H54 (cell line): ENCODE results near the gene CMTM3.
"Not testable (repeated sequence)": the region's sequence is repeated elsewhere in the genome, so short reads cannot be mapped to it uniquely, and the experiment has no call there.

Experiments
- DNase-seq: peaks from one replicate; pipeline ENCODE4 v3.0.0; 2011; ENCODE audit warnings: low spot score, mixed read lengths; ENCODE audit not compliant: insufficient read length
- FAIRE-seq: peaks from 3 replicates; lab custom pipeline; 2011; peaks lifted over from hg19 to GRCh38; lab: Jason Lieb, UNC
- POLR2A ChIP-seq: IDR thresholded peaks from 2 replicates; pipeline ENCODE4 v1.6.1; 2011; ENCODE audit warnings: low read depth, mild to moderate bottlenecking, low read length

The CMTM3 gene

GRCh38 chr16:66592814-66593213 lies 11.7 kb upstream of the CMTM3 start:
- no peak for FAIRE-seq
- TF ChIP-seq POLR2A = no peak
- DNase-seq = no peak

DNA sequence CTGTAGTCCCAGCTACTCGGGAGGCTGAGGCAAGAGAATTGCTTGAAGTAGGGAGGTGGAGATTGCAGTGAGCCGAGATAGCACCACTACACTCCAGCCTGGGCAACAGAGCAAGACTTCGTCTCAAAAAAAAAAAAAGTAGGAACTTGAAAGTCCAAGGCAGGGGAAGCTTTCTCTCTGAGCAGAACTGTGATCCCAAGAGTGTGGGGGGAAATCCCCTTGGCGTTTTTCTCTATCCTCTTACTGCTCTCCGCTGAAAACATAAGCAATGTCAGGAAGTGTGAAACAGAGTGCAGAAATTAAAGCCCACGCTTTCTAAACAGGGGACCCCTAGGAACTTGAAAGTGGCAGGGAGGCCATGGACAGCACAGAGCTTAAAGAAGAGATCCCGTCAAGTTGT lies 9.8 kb upstream of the CMTM3 start:
- FAIRE-seq (no peak), DNase-seq (no peak)
- TF ChIP-seq POLR2A = no peak

DNA sequence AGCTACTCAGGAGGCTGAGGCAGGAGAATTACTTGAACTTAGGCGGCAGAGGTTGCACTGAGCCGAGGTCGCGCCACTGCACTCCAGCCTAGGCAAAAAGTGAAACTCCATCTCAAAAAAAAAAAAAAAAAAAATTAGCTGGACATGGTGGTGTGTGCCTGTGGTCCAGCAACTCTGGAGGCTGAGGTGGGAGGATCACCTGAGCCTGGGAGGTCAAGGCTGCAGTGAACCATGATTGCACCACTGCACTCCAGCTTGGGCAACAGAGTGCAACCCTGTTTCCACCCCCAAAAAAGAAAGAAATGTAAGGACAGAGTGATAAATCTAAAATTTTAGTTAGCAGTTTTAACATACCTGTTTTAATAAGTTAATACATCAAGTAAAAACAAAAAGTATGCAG lies 7.9 kb upstream of the CMTM3 start:
- FAIRE-seq, DNase-seq: not testable (repeated sequence)

DNA sequence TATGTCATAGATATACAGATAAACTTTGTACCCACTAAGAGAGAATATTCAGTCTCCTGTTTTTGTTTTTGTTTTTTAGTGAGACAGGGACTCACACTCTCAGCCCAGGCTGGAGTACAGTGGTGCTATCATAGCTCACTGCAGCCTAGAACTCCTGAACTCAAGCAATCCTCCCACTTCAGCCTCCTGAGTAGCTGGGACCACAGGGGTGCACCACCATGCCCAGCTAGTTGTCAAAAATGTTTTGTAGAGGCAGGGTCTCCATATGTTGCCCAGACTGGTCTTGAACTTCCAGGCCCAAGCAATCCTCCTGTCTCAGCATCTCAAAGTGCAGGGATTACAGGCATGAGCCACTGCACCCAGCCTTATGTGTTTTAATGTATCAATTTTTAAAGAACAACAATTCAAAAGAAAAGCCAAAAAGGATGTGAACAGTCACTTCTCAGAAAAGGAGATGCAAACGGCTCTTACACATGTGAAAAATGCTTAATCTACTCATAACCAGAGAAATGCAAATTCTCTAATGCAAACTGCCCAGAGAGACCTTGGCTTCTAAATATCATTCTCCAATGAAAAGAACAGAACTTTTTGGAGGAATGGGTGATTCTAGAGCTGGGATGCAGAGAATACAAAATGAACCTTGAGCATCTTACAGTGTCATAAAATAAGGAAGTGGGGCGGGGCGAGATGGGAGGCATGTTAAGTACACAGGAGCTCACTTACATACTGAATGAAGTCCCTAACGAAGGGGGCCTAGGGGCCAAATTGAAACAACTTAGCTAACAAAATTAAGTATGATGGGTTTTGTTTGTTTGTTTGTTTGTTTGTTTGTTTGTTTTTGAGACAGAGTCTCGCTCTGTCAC lies 7.3 kb upstream of the CMTM3 start:
- TF ChIP-seq POLR2A = no peak
- no peak for FAIRE-seq
- no peak for DNase-seq

DNA sequence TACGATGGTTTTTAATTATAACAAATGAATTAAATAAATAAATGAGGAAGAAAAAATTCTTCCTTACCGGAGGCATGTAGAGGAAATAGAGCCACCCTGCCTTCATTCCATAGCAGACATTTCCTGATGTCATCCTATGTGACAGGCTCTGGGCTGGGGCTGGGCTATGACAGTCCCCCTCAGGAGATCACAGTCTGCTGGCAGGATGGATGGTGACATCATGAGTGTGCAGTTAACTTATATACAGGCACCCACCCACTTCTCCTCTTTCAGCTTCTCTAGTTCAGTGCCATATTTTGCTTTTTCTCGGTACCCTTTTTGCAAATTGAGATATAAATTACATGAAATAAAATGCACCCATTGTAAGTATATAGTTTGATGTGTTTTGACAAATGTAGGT lies 6.4 kb upstream of the CMTM3 start:
- FAIRE-seq (no peak), DNase-seq (no peak)

GRCh38 chr16:66599726-66600125 lies 4.8 kb upstream of the CMTM3 start:
- no peak for TF ChIP-seq POLR2A
- DNase-seq = no peak
- no peak for FAIRE-seq

More for the DNA sequence above, 6.4 kb upstream of the CMTM3 start:
- TF ChIP-seq POLR2A = no peak

DNA sequence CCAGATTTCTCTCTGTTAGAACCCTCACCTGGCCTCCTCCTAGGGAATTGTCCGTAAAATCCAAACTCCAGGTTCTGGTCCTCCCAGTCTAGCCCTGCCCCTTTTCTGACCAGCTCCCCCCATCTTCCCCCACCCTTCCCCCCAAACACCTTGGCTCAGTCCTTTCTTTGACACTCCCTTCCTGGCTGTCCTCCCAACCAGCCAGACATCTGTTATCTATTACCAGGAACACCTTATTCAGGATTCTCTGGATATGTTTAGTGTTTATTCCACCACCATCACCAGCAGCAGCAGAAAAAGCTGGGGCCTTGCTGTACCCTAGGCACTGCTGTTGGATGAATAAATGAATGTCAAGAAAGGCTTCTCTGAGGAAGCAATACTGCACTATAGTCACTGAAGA lies 4.0 kb upstream of the CMTM3 start:
- DNase-seq (no peak), FAIRE-seq (no peak)
- no peak for TF ChIP-seq POLR2A

DNA sequence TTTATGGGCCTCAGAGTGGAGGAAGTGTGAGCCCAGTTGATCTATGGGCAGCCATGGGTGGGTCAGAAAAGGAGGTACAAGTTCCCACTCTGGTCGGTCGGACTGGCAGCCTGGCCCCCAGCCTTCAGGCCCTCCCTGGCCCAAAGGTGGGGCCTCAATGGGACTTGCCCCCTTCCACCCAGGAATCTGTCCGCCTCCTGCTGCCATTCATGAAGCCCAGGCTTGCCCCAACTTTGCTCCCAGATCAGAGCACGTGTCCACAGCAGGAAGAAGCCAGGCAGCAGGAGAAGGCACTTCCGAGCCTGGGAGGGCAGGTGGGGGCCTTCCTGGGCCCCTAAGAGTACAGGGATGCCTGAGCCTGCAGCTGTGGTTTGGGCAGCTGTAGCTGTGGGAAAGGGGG lies 3.0 kb upstream of the CMTM3 start:
- DNase-seq (no peak), FAIRE-seq (no peak)
- TF ChIP-seq POLR2A = no peak

DNA sequence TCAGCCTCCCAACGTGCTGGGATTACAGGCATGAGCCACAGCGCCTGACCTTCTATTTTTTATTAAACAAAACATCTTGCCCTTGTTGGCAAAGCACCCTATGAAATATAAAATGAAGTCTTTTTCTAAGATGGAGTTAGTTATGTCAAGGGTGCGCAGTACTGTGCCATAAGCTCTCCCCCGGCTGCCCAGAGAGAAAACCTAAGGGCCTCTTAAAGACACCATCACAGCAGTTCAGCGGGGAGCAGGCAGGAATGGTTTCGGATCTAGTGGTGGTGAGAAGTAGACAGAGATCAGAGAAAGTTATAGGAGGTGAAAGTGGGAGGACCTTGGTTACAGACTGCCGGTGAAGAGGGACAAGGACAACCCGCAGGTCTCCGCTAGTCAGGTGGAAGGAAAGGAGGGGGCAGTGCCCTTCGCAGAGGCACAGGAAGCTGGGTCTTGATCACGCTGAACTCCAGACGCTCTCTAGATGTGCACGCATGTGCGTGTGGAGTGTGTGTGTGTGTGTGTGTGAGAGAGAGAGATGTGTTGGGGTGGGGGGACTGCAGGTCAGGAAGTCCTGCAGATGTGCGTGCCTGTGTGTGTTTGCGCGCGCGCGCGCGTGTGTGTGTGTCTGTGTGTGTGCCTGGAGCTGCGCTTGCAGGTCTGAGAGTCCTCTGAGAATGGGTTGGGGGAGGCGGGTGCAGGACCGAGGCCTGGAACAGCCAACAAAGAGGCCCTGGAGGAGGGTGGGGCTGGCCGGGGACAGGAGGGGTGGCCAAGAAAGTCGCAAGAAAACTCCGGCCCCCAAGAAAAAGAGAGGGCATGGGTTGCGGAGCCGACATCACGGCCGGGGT lies 748 bp upstream of the CMTM3 start:
- FAIRE-seq (peak; percentile 6), DNase-seq (peak; percentile 67)
- TF ChIP-seq POLR2A = no peak

DNA sequence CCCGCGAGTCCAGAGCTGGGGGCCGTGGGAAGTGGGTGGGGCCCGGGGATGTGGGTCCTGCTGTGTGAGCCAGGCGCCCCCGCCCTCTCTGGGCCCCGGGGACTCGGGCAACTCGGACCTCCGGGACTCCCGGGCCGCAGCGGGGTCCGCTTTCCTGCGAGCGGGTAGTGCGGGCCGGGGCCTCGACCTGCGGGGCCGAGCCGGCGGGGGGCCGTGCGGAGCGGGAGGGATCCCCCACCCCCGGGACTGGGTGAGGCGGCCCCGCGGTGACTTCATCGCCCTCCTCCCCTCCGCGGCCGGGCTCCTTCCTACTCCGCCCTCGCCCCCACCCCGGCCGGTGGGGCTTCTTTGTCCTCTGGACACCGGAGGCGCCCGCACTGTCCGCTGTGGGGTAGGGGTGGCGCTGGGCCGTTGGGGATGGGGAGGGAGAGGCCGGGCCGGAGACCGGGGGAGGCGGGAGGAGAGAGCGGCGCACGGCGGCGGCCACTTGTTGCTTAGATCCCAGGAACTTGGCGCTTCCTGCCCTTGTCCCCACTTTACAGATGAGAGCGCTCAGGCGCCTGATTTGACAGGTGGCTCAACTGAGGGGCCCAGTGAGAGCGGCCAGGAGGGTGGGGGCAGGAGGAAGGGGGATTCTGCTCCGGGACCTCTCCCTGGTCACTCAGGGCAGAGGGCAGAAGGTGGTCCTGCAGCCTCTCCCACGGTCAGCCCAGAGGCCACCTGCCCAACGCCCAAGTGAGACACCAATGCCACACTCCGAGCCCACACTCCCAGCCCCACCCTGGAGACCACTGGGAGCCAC lies 874 bp downstream of the CMTM3 start:
- DNase-seq = peak; percentile 56
- FAIRE-seq = no peak
- no peak; the same call in 1 of the 2 replicates for TF ChIP-seq POLR2A

DNA sequence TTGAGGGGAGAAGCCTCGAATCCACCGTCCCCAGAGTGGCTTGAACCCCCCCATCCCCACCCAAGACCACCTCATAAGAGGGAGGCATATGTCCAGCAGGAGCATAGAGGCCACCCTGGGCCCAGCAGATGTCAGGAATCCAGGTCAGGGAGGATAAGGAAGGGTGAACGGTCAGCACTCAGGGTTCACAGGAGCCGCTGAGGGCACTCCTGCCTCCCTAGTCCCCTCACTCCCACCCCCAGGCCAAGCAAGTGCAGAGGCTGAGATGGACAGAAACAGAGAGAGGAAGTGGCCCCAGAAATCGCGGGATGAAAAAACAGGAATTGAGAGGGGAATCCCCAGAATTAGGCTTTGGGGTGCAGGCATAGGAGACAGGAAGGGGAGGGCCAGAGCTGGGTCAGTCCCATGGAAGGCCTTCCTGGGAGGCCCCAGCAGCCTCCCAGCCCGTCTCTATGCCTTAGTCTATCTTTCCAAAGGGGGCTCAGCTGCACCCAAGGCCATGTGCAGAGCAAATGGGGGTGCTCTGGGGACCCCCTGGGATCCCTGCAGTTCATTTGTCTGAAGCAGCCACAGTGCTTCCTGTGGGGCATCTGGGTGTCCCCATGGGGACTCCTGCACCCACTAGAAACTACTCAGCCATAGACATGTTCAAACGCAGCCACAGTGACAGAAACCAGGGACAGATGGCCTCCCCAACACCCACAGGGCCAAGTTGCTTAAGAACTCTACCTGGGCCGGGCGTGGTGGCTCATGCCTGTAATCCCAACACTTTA lies 1.7 kb downstream of the CMTM3 start:
- no peak for FAIRE-seq
- DNase-seq = no peak
- TF ChIP-seq POLR2A = no peak

DNA sequence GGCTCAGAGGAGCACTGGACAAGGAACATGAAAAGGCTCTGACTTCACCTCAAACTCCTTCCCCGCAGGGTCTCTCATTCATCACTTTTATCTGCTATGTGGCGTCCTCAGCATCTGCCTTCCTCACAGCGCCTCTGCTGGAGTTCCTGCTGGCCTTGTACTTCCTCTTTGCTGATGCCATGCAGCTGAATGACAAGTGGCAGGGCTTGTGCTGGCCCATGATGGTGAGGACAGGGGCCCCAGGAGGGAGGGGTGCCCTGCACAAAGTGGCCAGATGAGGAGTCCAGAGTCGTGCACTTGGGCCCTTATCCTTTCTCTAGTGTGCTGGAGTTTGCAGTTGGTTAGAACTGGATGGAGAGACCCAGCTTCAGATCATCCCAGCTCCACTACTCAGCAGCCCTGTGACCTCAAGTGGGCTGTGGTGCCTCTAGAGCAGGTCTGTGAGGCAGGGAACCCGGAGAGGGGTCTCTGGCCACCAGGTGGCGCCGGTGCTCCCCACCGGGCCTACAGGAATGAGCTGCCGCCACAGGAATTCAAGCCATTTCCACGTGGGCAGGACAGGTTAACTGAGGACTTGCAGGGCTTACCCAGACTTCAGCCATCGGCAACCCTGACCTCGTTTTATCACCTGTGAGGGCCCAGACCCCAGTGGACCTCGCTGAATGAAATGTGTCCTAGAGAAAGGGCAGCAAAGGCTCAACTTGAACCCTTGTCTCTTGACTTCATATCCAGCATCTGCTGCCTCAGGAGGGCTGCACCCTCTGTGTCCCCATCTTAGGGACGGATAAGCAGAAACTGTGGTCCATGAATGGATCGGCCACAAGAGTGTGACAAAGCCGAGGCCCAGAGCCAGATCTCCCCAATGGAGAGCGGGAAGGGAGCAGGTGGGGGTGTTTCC lies 4.0 kb downstream of the CMTM3 start:
- DNase-seq = peak; percentile 89
- FAIRE-seq = peak; percentile 48
- TF ChIP-seq POLR2A = no peak
